Esophagus muscularis mucosa (tissue), 3 donors: ENCODE measurements around the gene SH3GL2.

Experiments used
- CTCF ChIP-seq, 3 experiments: fragments of 200-600 bp in 2 of 3; fragments of 450-650 bp in 1 of 3; sonication (generic) in 2 of 3; IDR thresholded peaks; one replicate each; pipeline ENCODE4 v1.5.1; 2017 to 2019; ENCODE audit warnings: antibody characterized with exemption in 3 of 3, mild to moderate bottlenecking in 2 of 3, moderate library complexity in 1 of 3
- POLR2A ChIP-seq: fragments of 450-650 bp; IDR thresholded peaks from one replicate; pipeline ENCODE4 v1.6.1; 2017; ENCODE audit warnings: antibody characterized with exemption, moderate library complexity, mild to moderate bottlenecking, low read depth

DNA sequence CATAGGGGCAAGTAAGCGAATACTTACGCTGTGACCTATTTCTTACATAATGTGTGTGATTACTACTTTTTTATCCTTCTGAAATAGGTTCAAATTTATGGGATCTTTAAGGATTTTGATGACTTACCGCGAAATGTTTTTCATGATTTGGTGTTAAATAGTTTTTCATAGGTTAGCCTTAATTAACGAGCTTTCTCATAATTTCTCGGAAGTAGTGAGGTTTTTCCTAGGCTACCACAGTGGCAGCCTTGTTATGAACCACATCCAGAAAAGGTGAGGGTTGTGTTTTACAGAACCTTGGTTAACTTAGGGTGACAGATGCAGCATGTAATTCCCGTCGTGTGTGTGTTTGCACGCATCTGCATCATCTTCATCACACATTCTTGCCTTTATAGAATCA lies 1.3 kb downstream of the SH3GL2 start:
- TF ChIP-seq CTCF (IDR thresholded peaks at IDR 0.05) (no peak), POLR2A (no peak)
